Measurements from ENCODE around the gene VAT1L. TPM values are rescaled to one million over a fixed set of nuclear protein-coding genes. Genes with fewer than 3 reads are reported as not detected.
A peak's percentile ranks its signal among the peaks of the same experiment; 100 is the strongest.

The VAT1L gene
- total RNA-seq, 3 donors from 2014 or later (not counting 1 experiment from before 2014, with no cell fraction given), result not detected

DNA sequence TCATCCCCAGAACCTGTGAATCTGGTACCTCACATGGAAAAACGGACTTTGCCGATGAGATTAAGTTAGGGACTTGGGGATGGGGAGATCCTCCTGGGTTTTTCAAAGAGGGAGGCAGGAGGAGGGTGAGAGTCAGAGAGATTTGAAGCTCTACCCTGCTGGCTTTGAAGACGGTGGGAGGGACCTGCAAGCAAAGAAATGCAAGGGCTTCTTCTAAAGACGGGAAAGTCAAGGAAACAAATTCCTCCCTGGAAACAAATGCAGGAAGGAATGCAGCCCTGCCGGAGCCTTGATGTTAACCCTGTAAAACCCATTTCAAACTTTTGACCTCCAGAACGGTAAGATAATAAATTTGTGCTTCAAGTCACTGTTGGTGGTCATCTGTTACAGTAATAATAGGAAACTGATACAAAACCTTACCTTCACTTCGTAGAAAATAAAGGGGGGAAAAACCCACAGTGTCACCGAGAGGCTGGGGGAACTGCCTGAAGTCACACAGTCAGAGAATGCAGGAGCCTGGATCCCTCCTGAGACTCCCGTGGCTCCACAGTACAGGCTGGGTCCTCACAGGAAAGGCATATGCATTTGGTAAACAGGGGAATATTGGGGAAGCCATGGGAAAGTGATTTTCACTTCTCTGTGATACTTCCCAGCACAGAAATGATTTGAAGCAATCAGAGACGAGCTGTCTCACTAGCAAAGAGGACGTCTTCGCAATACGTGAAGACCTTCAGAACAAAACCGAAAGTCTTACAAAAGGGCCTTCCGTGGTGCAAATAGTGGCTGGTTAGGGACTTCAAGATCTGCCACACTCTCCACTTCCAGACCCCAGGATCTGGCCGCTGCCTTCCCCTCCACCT is 175.1 kb downstream of the VAT1L start:
- intact Hi-C loops (cut with micrococcal nuclease), result no loop called here
- DNase-seq (no peak), ATAC-seq (no peak)
- 57% methylated on average over 14 of the region's 16 CpGs for WGBS (ENCODE audit: insufficient coverage)
- no peak overlapping the region for H3K4me3 ChIP-seq (ENCODE audit: low read length)
- Mint-ChIP-seq H3K9me3 (no peaks in the 10 kb centered on the region), H3K27ac (no peak overlapping the region), H3K4me3 (peak overlapping the region; percentile 58), H3K4me1 (no peaks in the 10 kb centered on the region), H3K27me3 (ENCODE audit: low read depth in 2 of 2) (peaks cover 10 to 14% of the 10 kb centered on the region in 2 donors), H3K36me3 (no peaks in the 10 kb centered on the region)
- H3K4me1 ChIP-seq (ENCODE audit: control insufficient read depth, insufficient read depth, low read length), result no peaks in the 10 kb centered on the region
- no peak for TF ChIP-seq CTCF (IDR thresholded peaks at IDR 0.05)
- H3K36me3 ChIP-seq (ENCODE audit: control insufficient read depth, insufficient read depth, low read length), result no peaks in the 10 kb centered on the region
- H3K9me3 ChIP-seq (ENCODE audit: control insufficient read depth, insufficient read depth, low read length), result no peaks in the 10 kb centered on the region
- H3K27me3 ChIP-seq (ENCODE audit: control insufficient read depth, insufficient read depth, low read length), result no peaks in the 10 kb centered on the region
- H3K27ac ChIP-seq (ENCODE audit: low read length), result no peak overlapping the region

DNA sequence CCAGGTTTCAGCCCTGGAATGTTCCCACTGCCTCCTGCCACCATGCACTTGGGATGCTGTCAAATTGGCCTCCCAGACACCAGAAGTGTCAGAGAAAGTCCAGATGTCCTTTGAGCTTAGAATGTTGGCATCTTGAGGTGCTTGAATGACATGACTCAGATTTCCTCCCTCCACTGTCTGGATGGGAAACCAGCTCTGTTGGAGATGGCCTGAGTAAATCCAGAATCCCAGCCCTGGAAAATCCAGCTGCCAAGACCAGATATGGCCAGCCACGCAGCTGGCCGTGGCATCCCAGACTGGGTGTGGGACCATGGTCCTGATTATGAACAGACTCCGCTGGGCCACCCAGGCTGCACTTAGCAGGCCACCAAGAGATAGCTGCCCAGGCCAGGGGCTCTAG is 177.0 kb downstream of the VAT1L start:
- intact Hi-C loops (cut with micrococcal nuclease), result no loop called here
- DNase-seq, result no peak
- H3K4me3 ChIP-seq (ENCODE audit: low read length), result no peak overlapping the region
- TF ChIP-seq CTCF (IDR thresholded peaks at IDR 0.05), result no peak
- H3K4me1 ChIP-seq (ENCODE audit: control insufficient read depth, insufficient read depth, low read length), result no peaks in the 10 kb centered on the region
- H3K27ac Mint-ChIP-seq, result no peak overlapping the region
- no peak overlapping the region for H3K27ac ChIP-seq (ENCODE audit: low read length)
- no peaks in the 10 kb centered on the region for H3K9me3 ChIP-seq (ENCODE audit: control insufficient read depth, insufficient read depth, low read length)
- no peaks in the 10 kb centered on the region for H3K4me1 Mint-ChIP-seq
- H3K36me3 ChIP-seq (ENCODE audit: control insufficient read depth, insufficient read depth, low read length), result no peaks in the 10 kb centered on the region
- no peaks in the 10 kb centered on the region for H3K36me3 Mint-ChIP-seq
- no peak overlapping the region for H3K4me3 Mint-ChIP-seq
- 86% methylated on average over 3 of the region's 3 CpGs for WGBS (ENCODE audit: insufficient coverage)
- no peak for ATAC-seq
- H3K27me3 Mint-ChIP-seq (ENCODE audit: low read depth in 2 of 2), result peaks cover 9 to 12% of the 10 kb centered on the region in 2 donors
- no peaks in the 10 kb centered on the region for H3K9me3 Mint-ChIP-seq
- H3K27me3 ChIP-seq (ENCODE audit: control insufficient read depth, insufficient read depth, low read length), result no peaks in the 10 kb centered on the region

DNA sequence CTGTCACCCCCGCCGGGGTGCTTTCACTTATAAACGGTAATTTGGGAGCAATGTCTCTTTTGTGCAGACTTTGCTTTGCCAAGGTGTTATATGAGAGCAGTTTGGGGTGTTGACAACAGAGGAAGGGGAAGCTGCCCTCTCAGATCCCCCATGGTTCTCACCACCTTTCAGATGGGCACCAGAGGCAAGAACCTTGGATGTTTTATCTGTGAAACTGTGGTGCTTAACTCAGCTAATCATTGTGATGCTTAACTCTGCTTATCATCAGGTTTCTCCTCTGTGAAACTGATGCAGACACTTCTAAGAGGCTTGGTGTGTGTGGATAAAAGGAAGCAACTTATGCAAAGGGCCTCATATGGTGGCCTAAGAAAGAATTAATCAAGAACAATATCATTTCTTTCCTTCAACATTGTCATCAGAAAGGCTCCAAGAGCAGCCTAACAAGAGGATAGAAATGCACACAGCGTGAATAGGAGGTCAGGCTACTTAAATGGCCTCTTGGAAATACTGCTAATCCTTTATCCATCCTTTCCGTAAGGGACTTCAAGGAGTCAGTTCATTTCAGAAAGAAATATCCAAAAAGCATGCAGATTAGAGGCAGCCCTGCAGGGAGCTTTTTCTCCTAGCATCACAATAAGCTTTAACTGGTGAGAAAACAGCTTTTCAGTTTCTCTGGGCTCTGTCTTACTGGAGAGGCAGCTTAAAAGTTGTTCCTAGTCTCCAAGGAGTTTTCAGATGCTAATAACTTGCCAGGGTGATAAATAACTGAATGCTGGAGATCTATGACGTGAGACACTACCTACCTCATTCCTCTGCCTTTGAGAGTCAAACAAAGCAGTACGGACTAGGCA is 178.9 kb downstream of the VAT1L start:
- Histone ChIP-seq H3K4me3 (ENCODE audit: low read length) (no peak overlapping the region), H3K36me3 (ENCODE audit: control insufficient read depth, insufficient read depth, low read length) (no peaks in the 10 kb centered on the region), H3K27me3 (ENCODE audit: control insufficient read depth, insufficient read depth, low read length) (no peaks in the 10 kb centered on the region), H3K4me1 (ENCODE audit: control insufficient read depth, insufficient read depth, low read length) (no peaks in the 10 kb centered on the region), H3K9me3 (ENCODE audit: control insufficient read depth, insufficient read depth, low read length) (no peaks in the 10 kb centered on the region), H3K27ac (ENCODE audit: low read length) (no peak overlapping the region)
- H3K9me3 Mint-ChIP-seq, result no peaks in the 10 kb centered on the region
- no peak overlapping the region for H3K27ac Mint-ChIP-seq
- no peaks in the 10 kb centered on the region for H3K36me3 Mint-ChIP-seq
- peaks cover 7 to 10% of the 10 kb centered on the region in 2 donors for H3K27me3 Mint-ChIP-seq (ENCODE audit: low read depth in 2 of 2)
- intact Hi-C loops (cut with micrococcal nuclease), result no loop called here
- H3K4me1 Mint-ChIP-seq, result no peaks in the 10 kb centered on the region
- 67% methylated on average over 5 of the region's 7 CpGs for WGBS (ENCODE audit: insufficient coverage)
- ATAC-seq (no peak), DNase-seq (no peak)
- no peak for TF ChIP-seq CTCF (IDR thresholded peaks at IDR 0.05)
- H3K4me3 Mint-ChIP-seq, result no peak overlapping the region
